ENCODE data around the gene RRP7A. TPM values are rescaled to one million over a fixed set of nuclear protein-coding genes. Genes with fewer than 3 reads are reported as not detected.
"Not testable (repeated sequence)": the region's sequence is repeated elsewhere in the genome, so short reads cannot be mapped to it uniquely, and the experiment has no call there.

RRP7A gene
- total RNA-seq, 1 experiment from 2014 or later = 50.8 TPM

- peak; percentile 62 for ATAC-seq
- H3K4me3 ChIP-seq (replicated peaks in 1 of 2; ENCODE audit: low read depth in 1 of 2, low read length in 2 of 2); H2AFZ ChIP-seq (ENCODE audit: low read depth, low read length, poor library complexity, severe bottlenecking); H3K27me3 ChIP-seq (ENCODE audit: insufficient read depth, low read length); H4K20me1 ChIP-seq (ENCODE audit: insufficient read depth); intact Hi-C loops (cut with micrococcal nuclease); H3K9me2 ChIP-seq (ENCODE audit: insufficient read depth); RAD21 ChIA-PET (ENCODE audit: low non-redundant PET in 1 of 2, low total read pairs in 2 of 2, uncharacterized antibody in 2 of 2, unreplicated experiment in 2 of 2); H3K27ac ChIP-seq (ENCODE audit: low read depth, low read length); H3K4me2 ChIP-seq (ENCODE audit: low read length); H3K4me1 ChIP-seq (ENCODE audit: control insufficient read depth in 1 of 2, insufficient read depth in 2 of 2, low read length in 2 of 2); POLR2A ChIA-PET; H3K9me3 ChIP-seq (ENCODE audit: control insufficient read depth in 1 of 2, insufficient read depth in 1 of 2, low read depth in 1 of 2, low read length in 2 of 2); H3K9ac ChIP-seq (ENCODE audit: low read length); DNase-seq (ENCODE audit: low read depth, low spot score); CTCF ChIA-PET: not testable (repeated sequence)
- TF ChIP-seq CTCF (IDR thresholded peaks at IDR 0.05 in 2 of 3, conservative IDR thresholded peaks at IDR 0.05 in 1 of 3; ENCODE audit: borderline replicate concordance in 1 of 3, insufficient read depth in 1 of 3, low read depth in 2 of 3, low read length in 2 of 3) (peak in 1 of 3 experiments; percentile 11; a peak in 1 of 6 replicates), RAD21 (IDR thresholded peaks at IDR 0.05; ENCODE audit: low read depth) (peak; percentile 39)
- Histone ChIP-seq H3K79me2 (ENCODE audit: insufficient read depth, low read length) (peaks cover 19% of the 10 kb centered on the region), H3K36me3 (ENCODE audit: control insufficient read depth in 1 of 2, insufficient read depth in 2 of 2, low read length in 2 of 2) (peaks cover 3 to 12% of the 10 kb centered on the region in 2 experiments; a peak in 3 of 4 replicates)
- BruUV-seq (replicated peaks) = TSS peak; percentile 6
Observed at GRCh38 chr22:42512273-42512990, 7.2 kb downstream of the RRP7A start.

- H3K4me1 ChIP-seq (ENCODE audit: control insufficient read depth in 1 of 2, insufficient read depth in 2 of 2, low read length in 2 of 2) = no peaks in the 10 kb centered on the region
- ChIA-PET CTCF (no interaction called here), RAD21 (ENCODE audit: low non-redundant PET in 1 of 2, low total read pairs in 2 of 2, uncharacterized antibody in 2 of 2, unreplicated experiment in 2 of 2) (no interaction called here), POLR2A (no interaction called here)
- H4K20me1 ChIP-seq (ENCODE audit: insufficient read depth) = no peaks in the 10 kb centered on the region
- no TSS peak for BruUV-seq (replicated peaks)
- no peak overlapping the region for H3K9ac ChIP-seq (ENCODE audit: low read length)
- H3K36me3 ChIP-seq (ENCODE audit: control insufficient read depth in 1 of 2, insufficient read depth in 2 of 2, low read length in 2 of 2) = peaks cover 0 to 9% of the 10 kb centered on the region in 2 experiments; a peak in 2 of 4 replicates
- H3K27me3 ChIP-seq (ENCODE audit: insufficient read depth, low read length) = no peaks in the 10 kb centered on the region
- no peaks in the 10 kb centered on the region for H3K9me3 ChIP-seq (ENCODE audit: control insufficient read depth in 1 of 2, insufficient read depth in 1 of 2, low read depth in 1 of 2, low read length in 2 of 2)
- no peak overlapping the region for H2AFZ ChIP-seq (ENCODE audit: low read depth, low read length, poor library complexity, severe bottlenecking)
- no peak for TF ChIP-seq ZNF274 (IDR thresholded peaks at IDR 0.05; ENCODE audit: low read depth, low read length)
- TF ChIP-seq, protein P1, sequence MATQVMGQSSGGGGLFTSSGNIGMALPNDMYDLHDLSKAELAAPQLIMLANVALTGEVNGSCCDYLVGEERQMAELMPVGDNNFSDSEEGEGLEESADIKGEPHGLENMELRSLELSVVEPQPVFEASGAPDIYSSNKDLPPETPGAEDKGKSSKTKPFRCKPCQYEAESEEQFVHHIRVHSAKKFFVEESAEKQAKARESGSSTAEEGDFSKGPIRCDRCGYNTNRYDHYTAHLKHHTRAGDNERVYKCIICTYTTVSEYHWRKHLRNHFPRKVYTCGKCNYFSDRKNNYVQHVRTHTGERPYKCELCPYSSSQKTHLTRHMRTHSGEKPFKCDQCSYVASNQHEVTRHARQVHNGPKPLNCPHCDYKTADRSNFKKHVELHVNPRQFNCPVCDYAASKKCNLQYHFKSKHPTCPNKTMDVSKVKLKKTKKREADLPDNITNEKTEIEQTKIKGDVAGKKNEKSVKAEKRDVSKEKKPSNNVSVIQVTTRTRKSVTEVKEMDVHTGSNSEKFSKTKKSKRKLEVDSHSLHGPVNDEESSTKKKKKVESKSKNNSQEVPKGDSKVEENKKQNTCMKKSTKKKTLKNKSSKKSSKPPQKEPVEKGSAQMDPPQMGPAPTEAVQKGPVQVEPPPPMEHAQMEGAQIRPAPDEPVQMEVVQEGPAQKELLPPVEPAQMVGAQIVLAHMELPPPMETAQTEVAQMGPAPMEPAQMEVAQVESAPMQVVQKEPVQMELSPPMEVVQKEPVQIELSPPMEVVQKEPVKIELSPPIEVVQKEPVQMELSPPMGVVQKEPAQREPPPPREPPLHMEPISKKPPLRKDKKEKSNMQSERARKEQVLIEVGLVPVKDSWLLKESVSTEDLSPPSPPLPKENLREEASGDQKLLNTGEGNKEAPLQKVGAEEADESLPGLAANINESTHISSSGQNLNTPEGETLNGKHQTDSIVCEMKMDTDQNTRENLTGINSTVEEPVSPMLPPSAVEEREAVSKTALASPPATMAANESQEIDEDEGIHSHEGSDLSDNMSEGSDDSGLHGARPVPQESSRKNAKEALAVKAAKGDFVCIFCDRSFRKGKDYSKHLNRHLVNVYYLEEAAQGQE (IDR thresholded peaks at IDR 0.05; ENCODE audit: low read depth) = no peak
- TF ChIP-seq TCF7L2 (IDR thresholded peaks at IDR 0.05; ENCODE audit: borderline replicate concordance, extremely low read depth, insufficient read depth, insufficient read length) = no peak
- no peak for TF ChIP-seq MAX (IDR thresholded peaks at IDR 0.05)
- TF ChIP-seq ZFX (IDR thresholded peaks at IDR 0.05) = no peak
- no peak for TF ChIP-seq RAD21 (IDR thresholded peaks at IDR 0.05; ENCODE audit: low read depth)
- TF ChIP-seq FOSL1 (IDR thresholded peaks at IDR 0.05; ENCODE audit: low read depth) = no peak
- TF ChIP-seq CBX3 (IDR thresholded peaks at IDR 0.05; ENCODE audit: low read depth) = no peak
- no peak for TF ChIP-seq CEBPB (IDR thresholded peaks at IDR 0.05; ENCODE audit: low read depth)
- TF ChIP-seq POLR2A (IDR thresholded peaks at IDR 0.05; ENCODE audit: borderline replicate concordance, extremely low read depth, insufficient read depth, insufficient read length) = no peak
- no peak for TF ChIP-seq EZH2phosphoT487 (IDR thresholded peaks at IDR 0.05; ENCODE audit: borderline replicate concordance)
- ATAC-seq (no peak), DNase-seq (ENCODE audit: low read depth, low spot score) (no peak)
- intact Hi-C loops (cut with micrococcal nuclease) = no loop called here
- H3K9me2 ChIP-seq (ENCODE audit: insufficient read depth) = no peaks in the 10 kb centered on the region
- no peak overlapping the region for H3K4me3 ChIP-seq (replicated peaks in 1 of 2; ENCODE audit: low read depth in 1 of 2, low read length in 2 of 2)
- peaks cover 9% of the 10 kb centered on the region; the same call in 1 of the 2 replicates for H3K79me2 ChIP-seq (ENCODE audit: insufficient read depth, low read length)
- H3K4me2 ChIP-seq (ENCODE audit: low read length) = no peak overlapping the region
- H3K27ac ChIP-seq (ENCODE audit: low read depth, low read length) = no peak overlapping the region
Observed at GRCh38 chr22:42511401-42511891, 8.2 kb downstream of the RRP7A start.

All from HCT116 (cell line).